Activated naive CD4-positive, alpha-beta T cell treated with anti-CD3 and anti-CD28 coated beads, Interleukin-2, amount 50 U/mL, for 16 hours (primary cell): ENCODE results near the gene NAIP.
"Not testable (repeated sequence)": the region's sequence is repeated elsewhere in the genome, so short reads cannot be mapped to it uniquely, and the experiment has no call there.

ENCODE experiments used
- DNase-seq: peaks from one replicate; pipeline ENCODE4 v3.0.0-alpha.2; 2020

NAIP gene, protein sequence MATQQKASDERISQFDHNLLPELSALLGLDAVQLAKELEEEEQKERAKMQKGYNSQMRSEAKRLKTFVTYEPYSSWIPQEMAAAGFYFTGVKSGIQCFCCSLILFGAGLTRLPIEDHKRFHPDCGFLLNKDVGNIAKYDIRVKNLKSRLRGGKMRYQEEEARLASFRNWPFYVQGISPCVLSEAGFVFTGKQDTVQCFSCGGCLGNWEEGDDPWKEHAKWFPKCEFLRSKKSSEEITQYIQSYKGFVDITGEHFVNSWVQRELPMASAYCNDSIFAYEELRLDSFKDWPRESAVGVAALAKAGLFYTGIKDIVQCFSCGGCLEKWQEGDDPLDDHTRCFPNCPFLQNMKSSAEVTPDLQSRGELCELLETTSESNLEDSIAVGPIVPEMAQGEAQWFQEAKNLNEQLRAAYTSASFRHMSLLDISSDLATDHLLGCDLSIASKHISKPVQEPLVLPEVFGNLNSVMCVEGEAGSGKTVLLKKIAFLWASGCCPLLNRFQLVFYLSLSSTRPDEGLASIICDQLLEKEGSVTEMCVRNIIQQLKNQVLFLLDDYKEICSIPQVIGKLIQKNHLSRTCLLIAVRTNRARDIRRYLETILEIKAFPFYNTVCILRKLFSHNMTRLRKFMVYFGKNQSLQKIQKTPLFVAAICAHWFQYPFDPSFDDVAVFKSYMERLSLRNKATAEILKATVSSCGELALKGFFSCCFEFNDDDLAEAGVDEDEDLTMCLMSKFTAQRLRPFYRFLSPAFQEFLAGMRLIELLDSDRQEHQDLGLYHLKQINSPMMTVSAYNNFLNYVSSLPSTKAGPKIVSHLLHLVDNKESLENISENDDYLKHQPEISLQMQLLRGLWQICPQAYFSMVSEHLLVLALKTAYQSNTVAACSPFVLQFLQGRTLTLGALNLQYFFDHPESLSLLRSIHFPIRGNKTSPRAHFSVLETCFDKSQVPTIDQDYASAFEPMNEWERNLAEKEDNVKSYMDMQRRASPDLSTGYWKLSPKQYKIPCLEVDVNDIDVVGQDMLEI (N-terminal part only)

DNA sequence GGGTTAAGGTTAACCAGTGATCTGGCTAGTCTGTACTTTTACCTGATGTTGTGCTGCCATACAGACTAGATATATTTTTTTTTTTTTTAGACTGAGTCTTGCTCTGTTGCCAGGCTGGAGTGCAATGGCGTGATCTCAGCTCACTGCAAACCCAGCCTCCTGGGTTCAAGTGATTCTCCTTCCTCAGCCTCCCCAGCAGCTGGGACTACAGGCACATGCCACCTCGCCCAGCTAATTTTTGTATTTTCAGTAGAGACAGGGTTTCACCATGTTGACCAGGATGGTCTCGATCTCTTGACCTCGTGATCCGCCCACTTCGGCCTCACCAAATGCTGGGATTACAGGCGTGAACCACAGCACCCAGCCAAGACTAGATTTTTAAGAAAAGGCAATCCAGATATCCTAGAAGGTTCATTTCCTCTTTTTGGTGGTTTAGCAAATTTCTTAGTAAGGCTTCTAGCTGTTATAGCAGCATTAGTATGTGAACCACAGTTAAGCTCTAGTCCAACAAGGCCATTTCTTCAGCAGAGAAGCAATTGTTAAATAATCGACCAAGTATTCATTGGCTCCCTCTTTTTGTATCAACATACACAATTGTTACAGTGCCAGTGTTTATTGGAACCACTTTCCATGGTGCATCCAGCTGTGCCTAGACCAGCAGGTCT is at the start of gene NAIP:
TSS of gene NAIP (minus strand) at position 51 of the 665 bp plus-strand sequence. CDS start 12,424 bp downstream, outside the sequence.
- DNase-seq: not testable (repeated sequence)

DNA sequence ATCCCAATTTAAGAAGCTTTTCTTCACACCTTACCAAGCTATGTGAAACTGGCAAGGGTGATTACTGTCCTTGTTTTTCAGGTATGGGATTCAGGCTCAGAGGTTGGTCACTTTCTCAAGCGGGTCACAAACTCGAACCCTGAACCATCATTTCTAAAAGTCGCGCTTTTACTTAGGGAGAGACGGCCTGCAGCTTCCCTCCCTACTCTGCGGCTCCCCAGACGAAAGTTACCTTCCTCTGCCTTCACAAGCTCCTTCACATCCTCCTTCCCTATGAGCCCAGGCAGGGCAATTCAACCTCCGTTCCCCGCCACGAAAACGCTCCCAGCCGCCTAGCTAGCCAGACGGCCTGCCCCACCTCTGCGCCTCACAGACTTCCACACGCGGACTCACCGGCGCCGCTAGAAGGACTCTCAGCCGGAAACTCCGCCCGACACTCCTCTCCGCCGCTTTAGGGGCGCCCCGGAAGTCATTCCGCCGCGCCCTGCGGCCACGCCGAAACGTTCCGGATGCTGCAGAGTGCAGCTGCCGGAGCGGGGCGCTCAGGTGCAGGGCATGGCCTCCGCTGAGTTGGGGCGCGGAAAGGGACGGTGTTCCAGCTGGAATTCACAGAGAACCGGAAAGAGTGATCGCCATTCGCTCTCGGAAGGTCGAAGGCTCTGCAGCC is 42.3 kb upstream of the NAIP start, which contains the start of gene GTF2H2:
TSS of gene GTF2H2 (minus strand) at position 415 of the 667 bp plus-strand sequence. CDS start 4,913 bp downstream, outside the sequence.
- DNase-seq: not testable (repeated sequence)

DNA sequence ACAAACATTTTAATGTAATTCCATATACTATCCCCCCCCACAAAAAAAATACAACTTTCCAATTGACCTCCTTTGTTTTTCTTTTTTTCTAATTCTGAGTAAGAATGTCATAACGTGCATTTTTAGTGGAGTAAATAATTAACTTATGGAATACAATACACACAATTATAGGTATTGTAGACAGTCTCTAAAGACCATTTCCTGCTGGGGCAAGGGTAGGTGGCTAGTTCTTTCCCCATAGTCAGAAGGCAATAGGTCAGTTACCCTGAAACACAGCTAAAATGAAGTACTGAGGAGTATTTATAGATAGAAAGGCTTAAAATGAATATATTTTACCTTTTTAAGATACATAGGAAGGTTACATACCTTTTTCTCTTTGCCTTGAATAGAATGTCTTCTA is 36.2 kb upstream of the NAIP start:
- DNase-seq: not testable (repeated sequence)

DNA sequence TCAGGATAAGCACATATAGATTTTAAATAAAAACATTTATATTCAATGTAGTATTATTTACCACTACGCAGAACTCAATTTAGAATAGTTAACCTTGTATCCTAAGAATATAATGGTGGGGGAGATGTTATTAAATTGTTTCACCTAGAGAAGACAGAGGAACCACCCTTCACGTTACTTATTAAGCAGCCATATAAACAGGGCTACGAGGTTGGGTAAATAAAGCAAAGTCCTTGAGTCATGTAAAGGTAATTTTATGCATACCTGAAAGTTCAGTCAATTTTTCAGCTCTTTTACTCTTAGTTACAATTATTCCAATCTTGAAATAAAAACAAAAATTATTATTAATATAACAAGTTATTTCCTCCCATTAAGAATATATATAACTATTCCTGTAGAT is 34.3 kb upstream of the NAIP start:
- DNase-seq: not testable (repeated sequence)

DNA sequence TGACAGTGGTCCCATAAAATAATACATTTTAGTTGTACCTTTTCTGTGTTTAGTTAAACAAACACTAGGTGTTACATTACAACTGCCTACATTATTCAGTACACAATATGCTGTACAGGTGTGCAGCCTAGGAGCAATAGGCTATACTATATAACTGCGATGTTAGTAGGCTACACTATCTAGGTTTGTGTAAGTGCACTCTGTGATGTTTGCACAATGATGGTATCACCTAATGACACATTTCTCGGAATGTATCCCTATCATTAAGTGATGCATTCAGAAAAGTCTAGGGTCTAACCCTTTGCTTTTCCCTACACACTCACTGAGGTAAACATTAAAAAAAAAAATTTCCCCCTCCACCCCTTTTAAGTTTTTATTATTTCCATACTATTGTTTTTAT is 19.7 kb upstream of the NAIP start:
- not testable (repeated sequence) for DNase-seq

DNA sequence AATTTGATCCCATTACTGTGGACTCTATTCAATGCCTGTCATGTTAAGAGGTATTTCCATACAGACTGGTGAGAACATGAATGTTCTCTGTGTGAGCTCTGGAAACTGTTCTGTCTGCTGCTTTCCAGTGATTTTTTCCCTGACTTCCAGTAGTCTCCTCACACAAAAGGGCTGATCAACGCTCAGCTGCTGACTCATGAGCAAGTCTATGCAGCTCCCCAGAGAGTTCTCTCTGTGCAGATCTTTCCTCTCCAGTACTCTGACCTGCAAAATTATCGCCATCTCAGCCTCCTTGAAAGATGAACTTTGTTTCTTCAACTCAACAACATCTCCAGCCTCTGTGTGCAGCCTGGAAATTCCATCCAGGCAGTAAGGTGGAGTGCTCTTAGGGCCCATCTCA is 19.0 kb upstream of the NAIP start:
- DNase-seq: not testable (repeated sequence)

DNA sequence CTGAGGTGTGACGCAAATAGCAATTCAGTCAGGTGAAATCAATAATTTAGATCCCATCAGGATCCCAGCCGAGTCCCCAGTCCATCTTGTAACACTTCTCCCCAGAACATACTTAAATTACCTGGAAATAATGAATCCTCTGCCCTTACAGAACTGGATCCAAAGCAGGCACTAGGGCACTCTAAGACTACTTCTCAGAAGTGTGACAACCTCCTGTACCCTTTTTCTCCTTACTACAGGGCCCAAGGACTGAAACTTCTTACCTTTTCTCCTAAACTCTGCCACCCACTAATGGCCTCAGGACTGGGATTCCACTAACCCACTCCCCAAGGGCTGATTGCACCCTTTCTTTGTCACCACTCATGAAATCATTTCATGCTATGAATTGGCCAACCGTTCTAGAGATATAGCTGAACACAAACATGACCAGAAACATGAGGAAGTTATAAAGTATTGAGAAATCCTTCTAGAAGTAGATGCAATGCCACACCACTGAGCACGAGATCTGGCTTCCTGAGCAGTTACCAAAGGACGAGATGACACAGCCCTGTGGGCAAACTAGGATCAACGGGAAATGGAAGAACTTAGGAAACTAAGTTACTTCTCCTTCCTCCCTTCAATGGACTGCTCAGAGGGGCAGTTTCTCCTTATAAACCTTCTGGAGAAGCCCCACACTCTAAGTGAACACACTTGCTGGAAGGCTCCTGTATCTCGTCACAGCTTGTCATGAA is 6.1 kb upstream of the NAIP start:
- not testable (repeated sequence) for DNase-seq

DNA sequence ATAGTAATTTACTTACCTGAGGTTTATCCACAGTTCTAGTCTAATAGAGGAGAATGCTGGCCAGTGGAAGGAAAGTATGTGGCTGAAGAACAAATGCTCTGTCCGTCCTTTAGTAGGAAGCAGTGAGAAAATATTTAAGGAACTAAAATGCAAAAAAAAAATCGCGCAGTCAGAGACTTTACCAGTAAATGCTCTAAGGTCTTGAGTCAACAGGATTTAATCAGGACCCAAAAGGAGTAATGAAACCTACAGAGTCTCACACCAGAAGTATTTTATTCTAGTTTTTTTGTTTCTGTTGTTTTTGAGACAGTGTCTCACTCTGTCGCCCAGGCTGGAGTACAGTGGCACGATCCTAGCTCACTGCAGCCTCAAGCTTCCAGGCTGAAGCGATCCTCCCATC is 4.5 kb downstream of the NAIP start:
- not testable (repeated sequence) for DNase-seq

DNA sequence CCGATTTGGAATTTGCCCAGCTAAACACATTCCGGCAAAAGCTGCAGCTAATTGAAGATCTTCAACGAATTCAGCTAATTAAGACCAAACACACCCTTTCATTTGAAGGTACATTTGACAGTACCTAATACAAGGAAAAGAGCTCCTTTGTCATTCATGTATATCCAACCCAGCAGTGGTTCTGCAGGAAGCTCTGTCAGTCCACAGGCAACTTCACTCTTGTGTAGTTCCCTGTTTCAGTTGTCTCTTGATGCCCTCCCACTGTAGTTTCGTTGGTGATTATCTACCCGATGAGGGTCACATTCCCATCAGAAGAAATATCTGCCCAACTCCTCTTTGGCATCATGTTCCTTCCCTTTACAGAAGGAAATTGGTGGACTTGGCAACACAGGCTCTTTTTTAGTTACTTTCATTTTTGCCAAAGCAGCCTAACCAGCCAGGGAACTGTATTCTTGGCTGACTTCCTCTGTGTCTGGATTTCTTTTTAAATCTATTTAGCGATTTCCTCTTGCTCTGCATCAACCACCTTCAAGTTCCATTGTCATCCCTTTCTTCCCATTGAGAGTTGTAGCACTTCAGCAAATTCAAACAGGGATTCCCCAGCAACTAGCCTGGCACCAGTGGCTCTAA is 6.6 kb downstream of the NAIP start:
- DNase-seq: not testable (repeated sequence)

DNA sequence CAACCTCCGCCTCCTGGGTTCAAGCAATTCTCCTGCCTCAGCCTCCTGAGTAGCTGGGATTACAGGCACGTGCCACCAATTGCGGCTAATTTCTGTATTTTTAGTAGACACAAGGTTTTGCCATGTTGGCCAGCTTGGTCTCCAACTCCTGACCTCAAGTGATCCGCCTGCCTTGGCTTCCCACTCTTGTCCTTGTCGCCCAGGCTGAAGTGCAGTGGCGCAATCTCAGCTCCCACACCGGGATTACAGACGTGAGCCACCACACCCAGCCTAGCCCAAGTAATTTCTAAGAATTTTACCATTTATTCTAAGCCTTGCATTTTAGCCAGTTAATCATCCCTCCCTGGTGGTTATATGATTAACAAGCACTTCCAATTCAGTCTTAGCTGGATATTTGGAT is 11.0 kb downstream of the NAIP start:
- no peak for DNase-seq

DNA sequence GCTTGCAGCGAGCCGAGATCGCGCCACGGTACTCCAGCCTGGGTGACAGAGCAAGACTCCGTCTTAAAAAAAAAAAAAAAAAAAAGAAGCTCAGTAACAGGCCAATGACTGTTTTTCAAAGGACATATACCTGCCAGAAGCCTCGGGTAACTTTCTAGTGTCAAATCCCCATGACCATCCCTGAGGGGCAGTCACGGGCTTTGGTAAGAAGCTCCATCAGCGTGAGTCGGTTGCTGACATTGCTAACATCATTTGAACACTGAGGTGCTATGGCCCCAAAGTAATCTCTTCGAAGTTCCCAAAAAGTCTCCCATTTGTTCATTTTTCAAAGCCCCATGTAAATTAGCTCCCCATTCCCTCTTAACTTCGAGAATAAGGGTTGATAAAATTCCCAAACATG is 11.6 kb downstream of the NAIP start:
- no peak for DNase-seq

DNA sequence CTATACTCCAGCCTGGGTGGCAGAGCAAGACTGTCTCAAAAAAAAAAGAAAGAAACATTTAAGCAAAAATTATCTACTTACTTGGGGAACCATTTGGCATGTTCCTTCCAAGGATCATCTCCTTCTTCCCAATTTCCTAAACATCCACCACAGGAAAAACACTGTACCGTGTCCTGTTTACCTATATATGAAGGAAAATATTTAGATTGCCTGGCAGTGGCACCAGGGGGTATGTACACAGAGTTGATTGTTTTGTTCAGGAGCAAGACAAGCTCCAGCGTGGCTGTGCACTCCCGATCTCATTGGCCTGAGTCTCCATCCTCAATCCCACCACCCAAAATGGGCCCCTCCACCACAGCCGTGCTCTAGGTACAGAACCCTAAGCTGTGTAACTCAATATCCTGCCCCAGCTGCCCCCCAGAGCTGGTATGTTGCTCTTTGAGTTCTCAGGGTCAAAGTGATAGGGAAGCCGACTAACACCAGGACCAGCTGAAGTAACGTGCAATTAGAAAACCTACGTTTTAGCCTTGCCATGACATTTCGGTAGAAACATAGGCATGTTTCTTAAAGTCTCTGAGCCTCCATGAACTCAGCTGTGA is 13.8 kb downstream of the NAIP start:
- DNase-seq: no peak

DNA sequence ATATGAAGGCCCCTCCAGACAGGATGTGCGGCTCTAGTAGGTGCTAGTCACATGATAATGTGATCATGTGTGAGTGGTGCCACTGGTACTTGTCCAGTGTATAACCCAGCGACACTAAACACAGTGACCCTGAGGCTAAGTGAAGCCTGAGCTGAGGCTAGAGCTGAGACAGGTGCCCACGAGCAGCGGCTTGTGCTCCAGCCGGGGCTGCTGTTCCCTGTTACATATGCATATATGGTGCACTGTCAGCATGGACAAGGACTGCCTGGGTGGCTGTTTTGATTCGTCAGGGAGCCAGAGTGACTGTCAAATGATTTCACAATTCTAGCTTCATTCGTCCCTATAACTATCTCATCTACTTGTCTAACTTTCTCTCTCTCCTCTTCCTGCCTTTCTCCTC is 18.2 kb downstream of the NAIP start:
- DNase-seq: not testable (repeated sequence)

DNA sequence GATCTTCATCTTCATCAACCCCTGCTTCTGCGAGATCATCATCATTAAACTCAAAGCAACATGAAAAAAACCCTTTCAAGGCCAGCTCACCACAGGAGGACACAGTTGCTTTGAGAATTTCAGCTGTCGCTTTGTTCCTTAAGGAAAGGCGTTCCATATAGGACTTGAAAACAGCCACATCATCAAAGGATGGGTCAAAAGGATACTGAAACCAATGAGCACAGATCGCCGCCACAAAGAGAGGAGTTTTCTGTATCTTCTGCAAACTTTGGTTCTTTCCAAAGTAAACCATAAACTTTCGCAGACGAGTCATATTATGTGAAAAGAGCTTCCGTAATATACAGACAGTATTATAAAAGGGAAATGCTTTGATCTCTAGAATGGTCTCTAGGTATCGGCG is 40.3 kb downstream of the NAIP start:
- DNase-seq: not testable (repeated sequence)

DNA sequence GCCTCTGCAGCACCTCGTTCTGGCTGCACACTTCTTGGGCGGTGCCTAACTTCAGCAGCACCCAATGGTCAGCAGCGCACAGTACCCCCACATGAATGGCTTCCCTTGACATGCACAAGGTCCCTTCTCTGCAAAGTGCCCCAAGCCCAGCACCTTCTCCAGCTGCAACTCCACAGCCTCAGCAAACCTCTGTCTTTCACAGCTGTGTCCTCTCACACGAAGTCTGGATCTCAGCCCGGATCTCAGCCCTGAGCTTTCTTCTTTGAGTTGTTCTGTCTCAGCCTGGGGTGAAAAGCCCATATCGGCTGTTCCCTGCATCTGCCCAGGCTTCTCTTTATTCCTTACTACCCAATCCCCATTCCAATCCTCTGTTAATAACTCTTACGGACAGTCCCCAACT is 57.9 kb downstream of the NAIP start:
- not testable (repeated sequence) for DNase-seq

DNA sequence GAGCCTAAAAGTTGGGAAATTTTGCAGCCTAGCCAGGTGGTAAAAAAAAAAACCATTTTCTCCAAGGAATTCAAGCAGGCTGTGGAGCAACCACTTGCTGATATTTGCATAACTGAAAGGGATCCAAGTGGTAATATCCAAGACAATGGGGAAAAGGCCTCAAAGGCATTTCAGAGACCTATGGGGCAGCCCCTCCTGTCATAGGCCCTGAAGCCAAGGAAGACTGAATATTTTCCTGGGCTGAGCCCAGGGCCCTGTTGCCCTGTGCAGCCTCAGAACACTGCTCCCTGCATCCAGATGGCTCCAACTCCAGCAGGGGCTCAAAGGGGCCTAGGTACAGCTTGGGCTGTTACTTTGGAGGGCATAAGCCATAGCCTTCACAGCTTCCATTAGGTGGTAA is 60.6 kb downstream of the NAIP start:
- not testable (repeated sequence) for DNase-seq

DNA sequence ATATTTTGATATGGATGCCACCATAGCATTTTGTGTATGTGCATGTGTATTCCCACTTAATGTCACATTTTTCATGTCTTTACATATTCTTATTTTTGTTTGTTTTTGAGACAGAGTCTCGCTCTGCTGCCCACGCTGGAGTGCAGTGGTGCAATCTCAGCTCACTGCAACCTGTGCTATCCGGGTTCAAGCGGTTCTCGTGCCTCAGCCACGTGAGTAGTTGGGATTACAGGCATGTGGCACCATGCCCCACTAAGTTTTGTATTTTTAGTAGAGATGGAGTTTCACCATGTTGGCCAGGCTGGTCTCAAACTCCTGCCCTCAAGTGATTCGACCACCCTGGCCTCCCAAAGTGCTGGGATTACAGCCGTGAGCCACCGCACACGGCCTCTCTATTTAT is 72.1 kb downstream of the NAIP start:
- not testable (repeated sequence) for DNase-seq

DNA sequence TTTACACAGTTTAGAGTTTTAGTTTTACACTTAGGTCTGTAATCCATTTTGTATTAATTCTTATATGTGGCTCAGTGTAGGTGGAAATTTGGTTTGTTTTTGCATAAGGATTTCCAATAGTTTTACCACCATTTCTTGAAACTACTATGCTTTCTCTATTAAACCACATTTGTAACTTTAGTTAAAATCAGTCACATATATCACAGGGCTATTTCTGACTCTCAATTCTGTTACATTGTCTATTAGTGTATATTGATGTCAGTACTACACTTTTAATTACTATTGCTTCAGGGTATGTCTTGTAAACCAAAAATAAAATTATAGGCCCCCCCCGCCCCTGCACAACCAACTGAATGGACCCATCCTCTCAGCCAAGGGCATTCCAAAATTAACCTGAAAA is 92.6 kb downstream of the NAIP start:
- DNase-seq: not testable (repeated sequence)

DNA sequence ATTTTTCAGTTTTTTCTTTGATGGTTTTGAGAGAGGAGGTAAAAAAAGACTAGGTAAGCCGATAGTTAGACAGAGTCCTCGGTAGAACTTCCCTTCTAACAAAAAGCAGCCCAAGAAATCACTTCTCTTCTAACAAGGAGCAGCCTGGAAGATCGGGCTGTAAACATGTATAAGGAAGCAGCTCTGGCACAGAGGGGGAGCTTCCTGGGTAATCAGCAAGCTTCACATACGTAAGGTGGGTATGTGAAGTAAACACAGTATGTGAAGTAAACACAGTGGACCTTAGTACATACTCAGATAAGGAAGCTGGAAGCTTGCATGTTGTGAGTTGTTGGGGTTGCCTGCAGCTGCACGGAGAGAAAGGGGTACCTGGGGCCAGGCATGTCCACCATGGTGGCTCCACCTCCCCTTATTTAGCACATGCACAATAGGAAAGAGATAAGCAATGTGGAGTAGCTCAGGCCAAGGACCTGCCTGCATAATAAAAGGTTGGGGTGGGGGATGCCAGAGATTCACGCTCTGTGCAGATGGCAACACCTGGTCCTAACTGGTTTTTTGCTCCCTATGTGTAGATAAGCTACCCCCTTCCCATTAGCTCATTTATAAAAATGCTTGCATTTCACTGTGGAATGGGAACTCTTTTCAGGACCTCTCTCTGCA is 93.3 kb downstream of the NAIP start:
- not testable (repeated sequence) for DNase-seq

DNA sequence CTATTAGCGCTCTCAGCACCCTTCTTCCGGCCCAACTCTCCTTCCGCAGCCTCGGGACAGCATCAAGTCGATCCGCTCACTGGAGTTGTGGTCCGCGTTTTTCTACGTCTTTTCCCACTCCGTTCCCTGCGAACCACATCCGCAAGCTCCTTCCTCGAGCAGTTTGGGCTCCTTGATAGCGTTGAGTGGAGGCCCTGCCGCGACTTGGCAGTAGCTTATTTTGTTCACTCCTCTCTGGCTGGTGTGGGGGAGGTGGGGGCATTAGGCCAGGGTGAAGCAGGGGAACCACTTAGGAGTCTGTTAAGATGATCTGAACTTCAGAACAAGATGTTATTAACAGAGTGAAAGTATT is 100.0 kb downstream of the NAIP start:
- not testable (repeated sequence) for DNase-seq
